Activated CD4-positive, CD25-positive, alpha-beta regulatory T cell treated with anti-CD3 and anti-CD28 coated beads, Interleukin-2, amount 50 U/mL, for 24 hours (primary cell): ENCODE measurements around the gene APOL1.
A peak's percentile ranks its signal among the peaks of the same experiment; 100 is the strongest.
"Not testable (repeated sequence)": the region's sequence is repeated elsewhere in the genome, so short reads cannot be mapped to it uniquely, and the experiment has no call there.

Experiments used
- ATAC-seq, 2 donors: fragments of 150-1000 bp; cut with Tn5 transposase; one replicate each; pipeline ENCODE4 v1.10.0; 2021; ENCODE audit warnings: mild to moderate bottlenecking in 1 of 2, moderate library complexity in 1 of 2

Gene APOL1

GRCh38 chr22:36252754-36253522, at the start of gene APOL1:
Gene APOL1 (plus strand): TSS chr22:36253133. CDS start chr22:36254956, 1,823 bp downstream.
- ATAC-seq = peak; percentile 81 to 89

- not testable (repeated sequence) for ATAC-seq
These were observed 49.5 kb upstream of the APOL1 start for GRCh38 chr22:36203441-36203840.

GRCh38 chr22:36204001-36204631, 48.8 kb upstream of the APOL1 start:
- no peak for ATAC-seq

GRCh38 chr22:36204632-36205015, 48.3 kb upstream of the APOL1 start:
- ATAC-seq = no peak

GRCh38 chr22:36205573-36205972, 47.4 kb upstream of the APOL1 start:
- not testable (repeated sequence) for ATAC-seq

GRCh38 chr22:36206255-36206654, 46.7 kb upstream of the APOL1 start:
- no peak for ATAC-seq

GRCh38 chr22:36208162-36208765, 44.7 kb upstream of the APOL1 start:
- ATAC-seq = no peak

GRCh38 chr22:36208914-36209313, 44.0 kb upstream of the APOL1 start:
- ATAC-seq = no peak

- ATAC-seq = not testable (repeated sequence)
These were observed 43.4 kb upstream of the APOL1 start for GRCh38 chr22:36209488-36209908.

- ATAC-seq = no peak
These were observed 42.7 kb upstream of the APOL1 start for GRCh38 chr22:36210224-36210623.

- no peak for ATAC-seq
These were observed 41.6 kb upstream of the APOL1 start for GRCh38 chr22:36211237-36211861.

GRCh38 chr22:36212901-36213300, 40.0 kb upstream of the APOL1 start:
- ATAC-seq = no peak

- ATAC-seq = no peak
These were observed 39.3 kb upstream of the APOL1 start for GRCh38 chr22:36213586-36213985.

GRCh38 chr22:36215981-36216380, 37.0 kb upstream of the APOL1 start:
- ATAC-seq = no peak

- ATAC-seq = no peak
These were observed 34.2 kb upstream of the APOL1 start for GRCh38 chr22:36218648-36219193.

GRCh38 chr22:36220451-36220921, 32.4 kb upstream of the APOL1 start:
- no peak for ATAC-seq

GRCh38 chr22:36221799-36222751, 30.9 kb upstream of the APOL1 start:
- peak; percentile 65 to 72 for ATAC-seq

GRCh38 chr22:36222887-36223450, 30.0 kb upstream of the APOL1 start:
- ATAC-seq = no peak

GRCh38 chr22:36223504-36223903, 29.4 kb upstream of the APOL1 start:
- ATAC-seq = no peak

GRCh38 chr22:36224245-36224644, 28.7 kb upstream of the APOL1 start:
- peak in 1 of 2 donors; percentile 39 for ATAC-seq

- no peak for ATAC-seq
These were observed 27.5 kb upstream of the APOL1 start for GRCh38 chr22:36225333-36225922.
